GM19351 (cell line): ENCODE data around the gene UBE3D.
"Not testable (repeated sequence)": the region's sequence is repeated elsewhere in the genome, so short reads cannot be mapped to it uniquely, and the experiment has no call there.

ENCODE experiments used
- ATAC-seq: cut with Tn5 transposase; IDR thresholded peaks from one replicate; pipeline ENCODE4 v1.9.1; 2021; ENCODE audit warnings: mild to moderate bottlenecking, moderate library complexity; ENCODE audit not compliant: unreplicated experiment

UBE3D gene

GRCh38 chr6:82921258-82921657, 144.4 kb downstream of the UBE3D start:
- ATAC-seq, result no peak

- no peak for ATAC-seq
Measured at GRCh38 chr6:82917346-82918064, 148.1 kb downstream of the UBE3D start.

GRCh38 chr6:82915666-82916065, 150.0 kb downstream of the UBE3D start:
- no peak for ATAC-seq

- ATAC-seq, result no peak
Measured at GRCh38 chr6:82914511-82914910, 151.1 kb downstream of the UBE3D start.

GRCh38 chr6:82910820-82911219, 154.8 kb downstream of the UBE3D start:
- no peak for ATAC-seq

GRCh38 chr6:82910395-82910794, 155.2 kb downstream of the UBE3D start:
- ATAC-seq, result no peak

GRCh38 chr6:82909551-82909950, 156.1 kb downstream of the UBE3D start:
- ATAC-seq, result no peak

GRCh38 chr6:82908661-82909060, 157.0 kb downstream of the UBE3D start:
- no peak for ATAC-seq

- no peak for ATAC-seq
Measured at GRCh38 chr6:82906951-82907350, 158.7 kb downstream of the UBE3D start.

- ATAC-seq, result no peak
Measured at GRCh38 chr6:82906489-82906888, 159.2 kb downstream of the UBE3D start.

GRCh38 chr6:82904860-82905259, 160.8 kb downstream of the UBE3D start:
- no peak for ATAC-seq

- no peak for ATAC-seq
Measured at GRCh38 chr6:82904257-82904656, 161.4 kb downstream of the UBE3D start.

GRCh38 chr6:82902290-82902689, 163.4 kb downstream of the UBE3D start:
- no peak for ATAC-seq

GRCh38 chr6:82894653-82895259, 170.9 kb downstream of the UBE3D start:
- no peak for ATAC-seq

GRCh38 chr6:82893889-82894652, 171.6 kb downstream of the UBE3D start:
- ATAC-seq, result no peak

- not testable (repeated sequence) for ATAC-seq
Measured at GRCh38 chr6:82891503-82891902, 174.1 kb downstream of the UBE3D start.

GRCh38 chr6:82891076-82891475, 174.6 kb downstream of the UBE3D start:
- ATAC-seq, result no peak

GRCh38 chr6:82890240-82890639, 175.4 kb downstream of the UBE3D start:
- no peak for ATAC-seq

- ATAC-seq, result no peak
Measured at GRCh38 chr6:82889143-82889542, 176.5 kb downstream of the UBE3D start.

- ATAC-seq, result no peak
Measured at GRCh38 chr6:82882363-82883023, 183.1 kb downstream of the UBE3D start.

GRCh38 chr6:82881519-82881918, 184.1 kb downstream of the UBE3D start:
- ATAC-seq, result no peak
